ENCODE results near the gene ECE1.

- no peak for TF ChIP-seq EZH2 (IDR thresholded peaks at IDR 0.05; ENCODE audit: insufficient read depth, poor library complexity, severe bottlenecking)
- no peak for TF ChIP-seq EZH2phosphoT487 (IDR thresholded peaks at IDR 0.05; ENCODE audit: insufficient read depth, low read depth)
Measured at GRCh38 chr1:21278860-21279845, 11.1 kb downstream of the ECE1 start.
